Pons (tissue), 1 donor: ENCODE results near the gene ADAM23.

Experiments
- DNase-seq: peaks from one replicate; pipeline ENCODE4 v3.0.0-alpha.2; 2016; ENCODE audit warnings: low spot score

The ADAM23 gene

DNA sequence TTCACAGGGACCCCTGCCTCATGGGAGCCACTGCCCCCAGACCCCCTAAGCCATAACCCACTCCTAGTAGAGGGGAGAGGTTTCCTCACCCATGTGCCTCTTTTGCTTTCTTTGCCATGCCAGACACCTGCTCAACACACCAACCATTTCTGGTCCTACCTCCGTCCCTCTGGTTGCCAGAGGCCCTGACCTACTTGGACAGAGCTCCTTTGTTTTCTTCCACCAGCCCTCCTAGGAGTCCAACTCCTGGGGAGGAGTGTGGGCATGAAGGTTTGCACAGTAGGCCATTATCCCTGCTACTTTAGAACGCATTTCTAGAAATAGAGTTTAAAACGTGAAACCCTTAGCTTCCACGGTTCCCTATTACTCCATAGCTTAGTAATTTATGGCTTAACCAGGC is 122.3 kb downstream of the ADAM23 start:
- DNase-seq, result no peak

DNA sequence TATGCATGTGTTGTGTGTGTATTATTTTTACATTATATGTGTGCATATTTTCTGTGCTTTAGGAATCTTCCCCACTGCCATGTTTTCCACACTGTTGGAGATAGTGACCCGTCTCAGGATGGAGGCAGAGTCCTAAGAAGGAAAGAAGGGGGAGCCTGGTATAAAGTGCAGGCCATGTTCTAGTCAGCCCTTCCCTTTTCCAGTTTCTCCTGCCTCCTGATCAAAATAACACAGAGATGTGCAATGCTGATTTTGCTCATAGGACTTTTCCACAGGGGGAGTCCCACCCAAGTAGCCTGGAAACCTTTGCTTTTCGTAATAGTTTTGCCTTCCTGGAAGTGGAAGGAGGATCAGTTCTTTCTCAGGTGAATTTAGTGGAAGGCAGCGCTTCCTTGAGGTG is 126.1 kb downstream of the ADAM23 start:
- no peak for DNase-seq

DNA sequence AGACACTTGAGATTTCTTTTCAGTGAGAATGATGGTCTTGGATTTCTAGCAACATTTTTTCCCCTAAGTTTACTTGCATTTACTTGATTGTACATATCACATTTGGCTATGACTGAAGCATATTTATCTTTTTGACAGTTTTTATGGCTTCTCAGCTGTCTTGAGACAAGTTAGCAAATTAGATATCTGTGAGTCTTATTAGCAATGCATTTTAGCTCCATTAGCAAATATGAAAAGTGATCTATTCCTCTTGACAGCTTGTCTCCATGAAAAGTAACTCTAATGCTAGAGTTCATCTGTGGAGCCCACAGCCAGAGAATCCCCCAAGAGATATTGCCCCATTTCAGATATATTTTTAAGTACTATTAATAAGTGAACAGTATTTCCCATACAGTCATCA is 126.9 kb downstream of the ADAM23 start:
- DNase-seq, result no peak

DNA sequence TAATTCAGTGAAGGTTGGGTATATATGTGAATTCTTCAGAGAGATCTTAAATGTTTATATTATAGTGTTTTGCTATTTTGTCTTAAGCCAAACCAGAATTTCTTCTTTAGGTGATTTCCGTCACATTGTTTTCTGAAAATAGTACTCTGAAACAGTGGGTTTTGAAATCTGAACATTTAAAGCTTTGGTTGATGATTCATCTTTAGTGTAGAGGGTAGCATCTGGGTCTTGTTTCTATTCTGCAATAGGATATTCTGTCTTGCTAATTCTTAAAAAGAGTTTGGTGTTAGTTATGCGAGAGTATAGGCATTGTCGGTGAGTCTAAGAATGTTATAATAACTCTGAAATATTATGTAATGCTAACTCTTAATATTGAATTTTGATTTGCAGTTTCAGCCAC is 129.4 kb downstream of the ADAM23 start:
- DNase-seq, result no peak

DNA sequence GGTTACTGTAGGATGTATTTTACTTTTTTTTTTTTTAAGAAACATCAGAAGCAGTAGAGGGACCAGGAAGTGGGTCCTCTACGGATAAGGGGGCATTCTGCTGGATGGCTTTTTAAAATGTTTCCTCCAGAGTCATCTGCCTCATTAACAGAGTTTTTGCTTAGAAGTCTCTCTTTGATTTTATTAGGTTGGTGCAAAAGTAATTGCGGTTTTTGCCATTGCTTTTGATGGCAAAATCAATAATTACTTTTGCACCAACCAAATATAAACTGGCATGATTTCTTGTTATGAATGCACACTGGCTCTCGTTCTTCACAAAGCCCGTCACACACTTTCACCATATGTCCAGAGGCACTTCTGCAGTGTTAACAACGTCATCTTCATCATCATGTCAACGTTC is 130.5 kb downstream of the ADAM23 start:
- no peak for DNase-seq

DNA sequence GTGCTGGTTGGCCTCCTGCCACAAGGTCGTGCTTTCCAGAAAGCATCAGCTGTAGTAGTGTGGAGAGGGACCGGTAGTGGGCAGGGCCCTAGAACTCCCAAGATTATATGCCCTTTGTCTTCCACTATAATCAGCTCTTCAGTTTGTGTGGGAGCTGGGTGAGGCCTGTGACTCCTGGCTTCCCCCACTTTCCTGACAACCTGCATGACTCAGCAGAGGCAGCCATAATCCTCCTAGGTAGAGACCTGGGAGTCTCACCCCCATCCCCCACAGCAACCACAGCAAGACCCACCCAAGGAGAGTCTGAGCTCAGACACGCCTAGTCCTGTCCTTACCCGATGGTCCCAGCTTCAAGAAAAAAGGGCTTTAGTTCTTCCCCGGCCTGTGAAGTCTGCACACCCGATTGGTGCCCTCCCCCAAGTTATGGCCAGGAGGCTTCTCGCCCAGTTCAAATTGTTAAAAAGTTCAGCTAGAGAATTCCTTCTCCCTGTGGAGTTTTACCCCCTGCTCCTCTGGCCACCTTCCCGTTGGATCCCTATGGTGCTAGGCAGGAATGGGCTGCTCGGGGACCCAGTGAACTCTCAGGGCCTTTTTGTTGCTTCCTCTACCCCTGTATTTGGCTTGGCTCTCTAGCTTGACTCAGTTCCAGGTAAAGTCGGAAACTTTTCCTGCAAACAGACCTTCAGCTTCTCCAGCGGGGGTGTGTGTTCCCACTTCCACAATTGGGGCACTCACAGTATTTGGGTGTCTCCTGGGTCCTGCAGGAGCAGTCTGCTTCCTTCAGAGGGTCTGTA is 141.2 kb downstream of the ADAM23 start:
- no peak for DNase-seq

DNA sequence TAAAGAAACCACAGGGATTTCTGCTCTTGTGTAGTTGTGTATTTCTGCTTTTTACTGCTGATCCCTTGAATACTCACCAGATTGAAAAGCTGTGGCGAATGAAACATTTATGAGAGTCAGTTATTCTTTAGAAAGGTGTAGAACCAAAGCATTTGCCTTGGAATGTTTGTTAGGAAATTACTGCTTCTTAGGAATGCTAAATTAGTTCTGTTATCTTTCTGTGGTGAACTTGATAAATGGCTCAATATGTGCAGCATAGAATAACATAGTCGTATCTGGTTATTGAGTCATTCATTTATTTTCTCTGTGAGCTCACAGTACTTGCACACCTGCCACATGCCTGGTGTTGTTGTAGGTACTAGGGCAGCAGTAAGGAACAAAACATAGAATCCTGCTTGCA is 142.0 kb downstream of the ADAM23 start:
- no peak for DNase-seq

DNA sequence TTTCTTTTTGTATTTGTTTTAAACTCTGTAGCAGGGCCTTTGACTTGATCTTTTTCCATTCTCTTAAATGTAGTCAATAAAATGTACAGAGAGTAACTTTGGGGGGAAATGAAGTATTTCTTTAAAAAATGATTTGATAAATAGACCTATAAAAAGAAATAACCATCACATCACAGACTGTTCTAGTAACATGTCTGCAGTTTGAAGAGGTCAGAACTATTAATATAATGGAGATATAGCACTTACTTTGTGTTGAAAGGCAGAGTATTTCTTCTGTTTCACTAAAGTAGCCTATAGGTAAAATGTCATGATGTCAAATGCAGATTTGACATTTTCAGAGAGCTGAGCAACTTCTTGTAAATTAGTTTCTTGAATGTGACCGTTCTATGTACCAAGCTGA is 143.3 kb downstream of the ADAM23 start:
- DNase-seq, result no peak

DNA sequence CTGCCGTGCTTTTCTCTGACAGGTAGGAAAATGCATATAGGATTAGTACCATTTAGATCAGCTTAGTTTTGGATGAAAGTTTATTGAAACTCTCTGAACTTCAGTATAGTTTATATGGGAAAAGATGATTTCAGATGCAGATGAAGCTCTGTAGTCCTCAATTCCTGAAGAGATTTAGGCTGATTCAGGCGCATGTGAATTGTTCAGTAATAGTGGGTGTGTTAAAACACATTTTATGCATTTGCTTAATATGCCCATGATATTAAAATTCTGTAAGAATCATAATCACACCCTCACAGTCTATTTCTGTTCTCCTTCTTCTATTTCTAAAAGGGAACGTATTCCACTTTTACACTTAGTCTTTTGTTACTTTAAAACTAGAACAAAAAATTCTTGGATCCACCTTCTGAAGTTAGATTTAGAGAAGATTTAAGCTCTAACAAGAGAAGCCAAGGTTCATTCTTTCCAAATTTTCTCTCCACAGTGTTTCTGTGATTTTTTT is 154.4 kb downstream of the ADAM23 start:
- no peak for DNase-seq

DNA sequence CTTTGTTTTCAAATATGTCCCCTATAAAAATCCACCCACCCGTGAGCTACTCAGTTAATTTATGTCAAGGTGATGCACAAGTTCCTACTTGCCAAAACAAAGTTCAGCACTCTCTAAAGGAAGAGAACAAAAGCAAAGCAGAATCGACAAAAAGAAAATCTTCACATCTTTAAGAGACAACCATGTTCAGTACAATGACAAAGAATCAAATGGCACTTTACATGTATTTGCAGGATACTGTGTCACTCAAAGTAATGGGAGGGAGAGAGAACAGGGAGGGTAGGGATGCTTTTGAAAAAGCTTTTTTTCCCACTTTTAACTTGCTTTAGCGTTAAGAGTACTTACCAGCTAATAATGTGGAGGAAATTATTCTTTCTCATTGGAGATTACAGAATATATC is 159.9 kb downstream of the ADAM23 start:
- DNase-seq, result no peak

DNA sequence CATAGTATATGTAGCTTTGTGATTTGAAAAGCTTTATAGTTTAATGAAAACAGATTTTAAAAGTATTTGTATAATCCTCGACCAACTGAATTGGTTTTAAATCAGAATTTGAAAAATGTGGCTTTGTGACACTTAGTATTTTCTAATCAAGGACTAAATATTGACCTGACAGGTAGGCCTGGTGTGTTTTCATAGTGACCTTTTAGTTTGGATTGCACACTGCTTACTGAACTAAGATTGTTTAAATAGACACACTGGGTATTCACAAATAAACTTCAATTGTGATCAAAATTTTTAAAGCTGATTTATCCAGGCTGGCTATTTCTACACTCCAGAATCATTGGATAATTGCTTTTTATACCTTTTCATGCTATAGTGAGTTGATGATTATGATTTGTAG is 167.1 kb downstream of the ADAM23 start:
- no peak for DNase-seq

DNA sequence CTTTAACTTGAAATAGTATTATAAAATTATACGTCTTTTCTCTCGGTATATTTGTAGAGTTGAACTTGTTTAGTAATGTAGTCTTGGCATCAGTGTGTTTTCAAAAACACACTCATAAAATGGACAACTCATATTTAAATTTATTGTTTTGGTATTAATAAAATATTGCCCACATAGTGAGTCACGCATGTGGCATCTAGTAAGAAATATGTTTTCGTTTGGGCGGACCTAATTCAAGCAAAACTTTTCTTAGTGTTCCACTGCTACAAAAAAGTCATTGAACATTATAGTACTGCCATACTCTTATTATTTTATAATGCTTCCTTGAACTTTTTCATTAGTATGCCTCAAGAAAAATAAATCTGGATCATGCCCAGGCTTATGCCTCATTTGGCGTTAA is 167.9 kb downstream of the ADAM23 start:
- DNase-seq, result no peak

DNA sequence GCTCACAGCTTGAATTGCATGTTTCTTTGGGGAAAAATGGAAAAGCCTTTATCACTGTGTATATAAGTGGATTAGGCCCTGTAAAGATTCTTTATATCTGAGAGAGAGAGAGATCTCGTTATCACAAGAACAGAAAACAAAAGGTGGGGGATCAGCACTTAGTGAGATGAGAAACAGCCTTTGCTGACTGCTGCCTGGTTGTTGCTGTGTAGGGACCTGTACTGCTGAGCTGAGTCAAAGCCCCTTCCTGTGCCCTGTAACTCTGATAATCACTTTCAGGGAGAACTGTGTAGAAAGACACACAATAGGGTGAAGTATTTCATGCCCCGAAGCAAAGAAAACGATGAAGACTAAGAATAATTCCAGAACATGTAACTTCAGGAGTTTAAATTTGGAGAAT is 168.4 kb downstream of the ADAM23 start:
- DNase-seq, result no peak

DNA sequence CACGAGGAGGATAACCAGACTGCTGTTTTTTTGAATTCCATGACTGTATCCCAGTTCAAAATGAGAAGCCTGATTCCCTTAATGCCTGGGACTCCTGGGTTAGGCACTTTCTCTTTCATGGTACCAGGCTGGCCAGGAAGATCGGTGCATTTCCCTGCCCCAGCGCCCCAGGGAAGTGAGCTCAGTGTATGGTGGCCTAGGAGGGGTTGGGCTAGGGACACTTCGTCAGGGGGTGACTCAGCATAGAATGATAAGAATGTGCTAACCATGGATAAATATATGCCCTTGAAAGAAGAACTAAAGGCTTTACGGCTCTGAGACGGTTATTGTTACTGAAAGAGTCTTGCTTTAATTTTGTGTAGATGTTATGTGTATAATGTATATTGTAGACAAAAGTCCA is 171.5 kb downstream of the ADAM23 start:
- DNase-seq, result no peak

DNA sequence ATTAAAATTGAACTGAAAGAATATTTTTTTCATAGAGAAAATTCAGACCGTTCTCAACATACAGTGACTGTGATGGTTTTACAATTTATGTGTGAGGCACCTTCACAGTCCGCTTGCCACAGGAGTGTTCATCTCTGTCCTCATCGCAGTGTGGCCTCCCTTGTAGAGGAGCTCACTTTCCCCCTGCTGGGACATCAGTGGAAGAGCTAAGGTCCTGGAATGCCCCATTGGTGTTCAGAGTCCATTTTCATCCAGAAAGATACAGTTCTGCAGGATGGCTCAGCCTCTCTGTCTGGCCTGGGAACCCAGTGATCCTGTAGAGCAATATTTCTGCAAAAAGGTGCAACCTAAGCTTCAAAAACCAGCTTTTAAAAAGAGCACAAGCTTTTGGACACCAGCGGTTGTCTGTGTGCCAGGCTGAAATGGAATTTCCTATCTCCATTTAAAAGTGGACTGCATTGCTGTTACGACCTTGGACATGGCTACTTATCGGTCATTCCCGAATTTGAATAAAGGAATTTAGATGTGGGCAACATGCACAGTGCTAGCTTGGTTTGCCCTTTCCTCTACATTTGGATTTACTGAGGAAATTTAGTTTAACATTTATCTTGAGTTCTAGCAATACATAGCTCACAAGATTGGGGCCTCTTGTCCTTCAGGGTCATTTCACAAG is 172.2 kb downstream of the ADAM23 start:
- no peak for DNase-seq

DNA sequence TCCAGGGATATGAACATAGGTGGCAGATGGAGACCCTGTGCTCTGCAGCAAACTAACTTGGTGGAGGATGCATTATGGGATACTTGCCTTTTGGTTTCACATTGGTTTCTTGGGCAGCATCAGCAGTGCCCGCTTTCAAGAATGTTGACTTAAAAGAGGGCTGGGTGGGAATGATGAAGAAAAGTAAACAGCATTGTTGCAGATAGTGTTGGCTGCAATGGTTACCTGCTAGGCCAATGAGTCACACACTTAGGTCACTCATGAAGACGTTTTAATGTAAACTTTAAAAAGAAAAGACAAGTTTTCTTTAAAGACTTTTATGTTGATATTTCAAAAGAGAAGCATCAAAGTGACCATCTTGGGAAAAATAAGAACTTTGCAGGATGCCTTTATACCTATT is 172.8 kb downstream of the ADAM23 start:
- DNase-seq, result no peak

DNA sequence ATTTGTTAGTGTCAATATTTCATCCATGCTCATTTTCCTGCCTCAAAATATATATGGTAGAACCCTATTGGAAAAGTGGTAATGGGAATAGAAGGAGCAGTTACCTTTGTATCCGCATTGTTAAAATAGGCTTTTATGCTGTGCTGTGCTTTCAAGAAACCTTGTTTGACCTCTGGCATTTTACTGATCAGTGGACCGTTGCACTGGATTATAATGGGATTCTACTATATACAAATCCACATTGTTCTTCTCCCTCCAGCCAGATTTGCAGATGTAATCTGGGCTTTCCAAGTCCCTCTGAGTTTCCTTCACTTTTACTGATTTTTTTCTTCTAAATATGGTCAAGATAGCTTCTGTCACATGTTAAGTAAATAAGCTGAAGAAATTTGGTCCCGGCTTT is 175.7 kb downstream of the ADAM23 start:
- DNase-seq, result no peak

DNA sequence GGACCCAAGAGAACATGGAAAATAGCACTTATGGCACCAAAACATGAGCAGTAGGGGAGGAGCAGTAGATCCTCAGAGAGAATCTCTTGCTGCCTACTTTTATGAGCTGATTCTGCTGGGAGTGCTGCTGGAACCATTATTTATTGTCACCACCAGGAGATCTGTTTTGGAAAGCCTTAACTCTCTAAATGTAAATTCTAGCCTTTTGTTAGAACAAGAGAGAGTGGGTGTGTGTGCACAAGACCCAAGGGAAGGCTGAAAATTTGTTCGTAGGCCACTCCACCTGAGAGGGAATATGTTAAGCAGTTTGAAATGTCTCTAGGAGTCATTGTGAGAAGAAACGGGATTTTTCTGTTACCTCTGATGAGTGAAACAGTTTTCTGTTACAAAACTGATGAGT is 182.8 kb downstream of the ADAM23 start:
- DNase-seq, result no peak

DNA sequence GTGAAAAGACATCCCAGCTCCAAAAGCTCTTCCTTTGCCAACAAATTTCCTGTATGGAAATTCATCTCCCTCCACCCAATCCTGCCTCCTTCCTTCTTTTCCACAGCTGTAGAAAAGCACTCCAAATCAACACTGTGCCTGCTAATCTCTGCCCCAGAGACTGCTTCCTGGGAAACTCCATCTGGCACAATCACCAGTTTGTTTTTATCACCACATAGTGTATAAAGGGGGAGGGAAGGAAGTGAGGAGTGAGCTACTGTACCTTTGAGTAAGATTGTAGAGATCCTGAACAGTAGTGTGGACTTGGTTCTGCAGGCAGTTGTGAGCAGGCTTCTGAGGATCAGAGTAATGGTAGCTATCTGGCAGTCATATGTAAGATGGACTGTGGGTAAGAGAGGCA is 184.3 kb downstream of the ADAM23 start:
- DNase-seq, result no peak

DNA sequence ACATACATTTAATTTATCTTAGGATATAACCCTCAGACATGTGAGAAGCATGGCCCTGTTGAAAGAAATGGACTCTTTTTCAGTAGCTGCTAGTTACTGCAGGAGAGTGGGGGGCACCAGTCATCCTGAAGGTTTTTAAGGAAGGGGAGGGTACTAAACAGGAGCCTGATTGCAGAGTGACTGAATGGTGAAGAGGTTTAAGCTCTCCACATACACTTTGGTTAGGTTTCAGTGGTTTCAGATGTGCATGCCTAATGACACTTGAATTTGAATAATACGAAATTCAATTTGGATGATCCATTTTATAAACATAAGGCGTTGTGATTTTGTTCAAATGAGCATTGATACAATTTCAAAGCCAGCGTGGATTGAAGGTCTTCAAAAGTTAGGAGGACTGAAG is 188.0 kb downstream of the ADAM23 start:
- DNase-seq, result no peak

DNA sequence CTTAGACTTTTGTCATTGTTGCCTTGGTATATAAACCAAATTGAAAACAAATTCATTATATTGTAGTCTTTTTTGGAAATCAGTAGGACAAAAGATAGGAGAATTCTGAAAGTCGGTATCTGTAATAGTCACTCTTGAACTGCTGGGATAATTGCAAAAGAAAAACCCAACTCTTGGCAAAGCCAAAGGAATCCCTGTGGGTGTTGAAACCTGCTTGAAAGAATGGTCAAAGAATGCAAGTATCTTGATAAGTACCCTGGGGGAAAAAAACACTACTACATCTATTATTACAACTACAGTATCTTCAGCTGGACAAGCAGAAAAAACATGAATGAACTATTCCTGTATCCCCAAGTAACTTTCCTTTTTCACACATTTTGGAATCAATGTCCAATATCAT is 191.7 kb downstream of the ADAM23 start:
- DNase-seq, result no peak

DNA sequence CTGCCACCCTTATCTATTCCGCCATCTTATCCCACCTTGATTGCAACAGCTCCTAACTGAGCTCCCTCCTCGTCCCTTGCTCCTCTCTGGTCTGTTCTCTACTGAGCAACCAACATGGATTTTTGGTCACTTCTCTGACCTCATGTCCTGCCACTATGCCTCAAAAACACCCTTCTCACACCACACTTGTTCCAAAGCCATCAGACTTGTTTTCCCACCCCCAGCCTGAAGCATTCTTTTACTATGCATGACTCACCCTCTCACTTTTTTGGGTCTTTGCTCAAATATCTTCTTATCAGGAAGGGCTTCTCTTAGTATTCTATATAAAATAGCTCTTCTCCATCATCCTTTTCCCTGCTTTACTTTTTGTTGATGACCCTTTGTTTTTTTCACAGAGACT is 196.3 kb downstream of the ADAM23 start:
- DNase-seq, result no peak

DNA sequence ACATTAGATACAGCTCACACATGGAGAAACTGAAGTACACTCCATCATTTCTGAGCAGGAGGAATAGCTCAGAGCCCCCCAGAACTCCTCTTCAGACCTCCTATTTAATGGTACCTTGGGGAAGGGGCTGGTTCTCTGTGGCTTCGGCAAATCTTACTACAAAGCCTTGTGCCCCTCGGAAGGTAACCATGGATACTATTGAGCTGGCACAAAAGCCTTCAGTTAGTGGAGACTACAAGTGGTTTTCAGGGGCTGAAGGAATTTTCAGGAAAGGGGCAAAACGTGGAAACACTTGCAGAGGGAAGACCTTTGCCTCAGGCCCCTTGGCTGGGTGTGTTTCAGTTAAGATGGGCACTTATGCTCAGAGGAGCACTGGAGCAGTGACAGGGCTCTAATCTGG is 197.9 kb downstream of the ADAM23 start:
- DNase-seq, result no peak
